K562 (cell line): Measurements from ENCODE around the gene CPLANE2. TPM values are rescaled to one million over a fixed set of nuclear protein-coding genes. Genes with fewer than 3 reads are reported as not detected.

ENCODE experiments used
- BHLHE40 ChIP-seq: IDR thresholded peaks from 2 replicates; pipeline ENCODE4 v1.6.1; 2011; ENCODE audit warnings: low read length, improper control_type of control experiment
- DNMT1 ChIP-seq: fragments of 450-650 bp; IDR thresholded peaks from 2 replicates; pipeline ENCODE4 v1.6.1; 2016; ENCODE audit warnings: antibody characterized with exemption, mild to moderate bottlenecking
- EHMT2 ChIP-seq: fragments of 450-650 bp; IDR thresholded peaks from 2 replicates; pipeline ENCODE4 v1.6.1; 2018; ENCODE audit warnings: antibody characterized with exemption
- EP400 ChIP-seq: fragments of 450-650 bp; IDR thresholded peaks from 2 replicates; pipeline ENCODE4 v1.6.1; 2017; ENCODE audit warnings: antibody characterized with exemption, mild to moderate bottlenecking, moderate library complexity
- GABPB1 ChIP-seq: sonication (generic); formaldehyde crosslinking; IDR thresholded peaks from 2 replicates; pipeline ENCODE4 v1.8.0; 2022; ENCODE audit warnings: mild to moderate bottlenecking, missing genetic modification reagents
- HDAC6 ChIP-seq: IDR thresholded peaks from 2 replicates; pipeline ENCODE4 v1.6.1; 2012; ENCODE audit warnings: low read depth, mild to moderate bottlenecking, control low read depth, inconsistent platforms, low read length, moderate library complexity
- HDAC8 ChIP-seq: fragments of 450-650 bp; IDR thresholded peaks from 2 replicates; pipeline ENCODE4 v1.6.1; 2016; ENCODE audit warnings: mild to moderate bottlenecking, missing genetic modification characterization, moderate library complexity, missing compliant biosample characterization
- HDGF ChIP-seq: fragments of 450-650 bp; IDR thresholded peaks from 2 replicates; pipeline ENCODE4 v1.6.1; 2016
- KDM1A ChIP-seq, 2 experiments: fragments of 450-650 bp; IDR thresholded peaks; 2 replicates each; pipeline ENCODE4 v1.6.1; 2016; ENCODE audit warnings: mild to moderate bottlenecking in 2 of 2
- MLX ChIP-seq, 2 experiments: fragments of 450-650 bp in 1 of 2; sonication (generic) in 1 of 2; formaldehyde crosslinking; conservative IDR thresholded peaks; 2 replicates each; pipeline versions ENCODE4 v1.4.0 to v1.8.1; 2020 to 2022; ENCODE audit warnings: mild to moderate bottlenecking in 1 of 2, missing genetic modification reagents in 1 of 2
- NCOA6 ChIP-seq: fragments of 450-650 bp; IDR thresholded peaks from 2 replicates; pipeline ENCODE4 v1.6.1; 2017; ENCODE audit warnings: mild to moderate bottlenecking
- NFE2L1 ChIP-seq: fragments of 450-650 bp; IDR thresholded peaks from 2 replicates; pipeline ENCODE4 v1.6.1; 2016; ENCODE audit warnings: missing genetic modification characterization, low read depth, mild to moderate bottlenecking, missing compliant biosample characterization, moderate library complexity, borderline replicate concordance
- PHB ChIP-seq: fragments of 250-450 bp; sonication (Bioruptor Pico); IDR thresholded peaks from 2 replicates; pipeline ENCODE4 v1.5.0; 2021
- PPARD ChIP-seq: fragments of 250-450 bp; sonication (Bioruptor Pico); IDR thresholded peaks from 2 replicates; pipeline ENCODE4 v1.8.0; 2022; ENCODE audit warnings: inconsistent platforms, mild to moderate bottlenecking, moderate library complexity
- RHOXF2B ChIP-seq: fragments of 250-450 bp; sonication (Bioruptor Pico); conservative IDR thresholded peaks from 2 replicates; pipeline ENCODE4 v1.5.1; 2021
- SREBF1 ChIP-seq: fragments of 150-350 bp; IDR thresholded peaks from 2 replicates; pipeline ENCODE4 v1.6.1; 2014; ENCODE audit warnings: antibody characterized with exemption, low read depth, low read length, borderline replicate concordance
- U2AF1 ChIP-seq: fragments of 200-400 bp; formaldehyde crosslinking; optimal IDR thresholded peaks from 2 replicates; pipeline ENCODE3; 2017; ENCODE audit warnings: mild to moderate bottlenecking, low read depth, low read length, moderate library complexity
- YBX1 ChIP-seq: fragments of 450-650 bp; IDR thresholded peaks from 2 replicates; pipeline ENCODE4 v1.7.1; 2016; ENCODE audit warnings: mild to moderate bottlenecking
- ZNF253 ChIP-seq: fragments of 250-450 bp; sonication (Bioruptor Pico); conservative IDR thresholded peaks from 2 replicates; pipeline ENCODE4 v1.6.1; 2021; ENCODE audit warnings: mild to moderate bottlenecking
- ZNF57 ChIP-seq: fragments of 450-650 bp; formaldehyde crosslinking; IDR thresholded peaks from 2 replicates; pipeline ENCODE4 v1.4.0; 2020; ENCODE audit warnings: mild to moderate bottlenecking, moderate library complexity
- ZNF707 ChIP-seq: fragments of 250-450 bp; sonication (Bioruptor Pico); conservative IDR thresholded peaks from 2 replicates; pipeline ENCODE4 v1.8.0; 2022; ENCODE audit warnings: inconsistent platforms, mild to moderate bottlenecking, moderate library complexity
- polyA plus RNA-seq, 8 experiments: library from polyadenylated mRNA; depleted of rRNA in 4 of 8; stranded (reverse) in 5 of 8; unstranded in 3 of 8; fragments of >200 nt; fragmentation: Nextera tagmentation in 2 of 8; fragmentation: Illumina TruSeq in 1 of 8; extraction: Ambion mirVana in 2 of 8; extraction: Trizol in 1 of 8; gene quantifications; 2 replicates each; pipeline versions ENCODE4 v1.2.1 to v1.2.3, GENCODE V29; 2011 to 2014; ENCODE audit warnings: inconsistent platforms in 1 of 8, missing spikeins in 1 of 8
- total RNA-seq, 7 experiments: library from RNA; depleted of rRNA in 6 of 7; stranded (reverse); fragments of >200 nt in 6 of 7; fragmentation: Illumina TruSeq in 2 of 7; extraction: Trizol in 2 of 7; gene quantifications; 2 replicates each; pipeline versions ENCODE4 v1.2.1 to v1.2.3, GENCODE V29; 2011 to 2021; ENCODE audit warnings: low replicate concordance in 1 of 7
- TF ChIP-seq, protein P1 (sequence below): fragments of 250-450 bp; sonication (Bioruptor Pico); IDR thresholded peaks from 2 replicates; pipeline ENCODE4 v1.4.0; 2020; ENCODE audit warnings: mild to moderate bottlenecking, moderate library complexity
- TF ChIP-seq, protein P2 (sequence below), 2 experiments: fragments of 450-650 bp; IDR thresholded peaks; 2 replicates each; pipeline ENCODE4 v1.6.1; 2016
- TF ChIP-seq, protein P3 (sequence below): fragments of 250-450 bp; sonication (Bioruptor Pico); IDR thresholded peaks from 2 replicates; pipeline ENCODE4 v1.5.0; 2021

Gene CPLANE2
- total and polyA plus RNA-seq, 9 of the 15 experiments (the other 6 are each of a cell fraction or from before 2014, with no cell fraction given) = 0.17 to 20.9 (median 8.1) TPM

GRCh38 chr1:16236511-16237342, at the start of gene CPLANE2 (continued):
- TF ChIP-seq PPARD (CRISPR knock-in tag) = no peak
- TF ChIP-seq RHOXF2B (CRISPR knock-in tag) = no peak
- TF ChIP-seq BHLHE40 = peak; percentile 95
- no peak for TF ChIP-seq DNMT1
- TF ChIP-seq HDAC6 = no peak
- TF ChIP-seq NCOA6 = no peak
- TF ChIP-seq MLX (CRISPR knock-in tag; conservative IDR thresholded peaks at IDR 0.05) = no peak
- TF ChIP-seq ZNF57 = no peak
- no peak for TF ChIP-seq KDM1A (IDR thresholded peaks at IDR 0.05)
- TF ChIP-seq PHB (CRISPR knock-in tag) = peak; percentile 72; the same call in 1 of the 2 replicates
- TF ChIP-seq, protein P1, sequence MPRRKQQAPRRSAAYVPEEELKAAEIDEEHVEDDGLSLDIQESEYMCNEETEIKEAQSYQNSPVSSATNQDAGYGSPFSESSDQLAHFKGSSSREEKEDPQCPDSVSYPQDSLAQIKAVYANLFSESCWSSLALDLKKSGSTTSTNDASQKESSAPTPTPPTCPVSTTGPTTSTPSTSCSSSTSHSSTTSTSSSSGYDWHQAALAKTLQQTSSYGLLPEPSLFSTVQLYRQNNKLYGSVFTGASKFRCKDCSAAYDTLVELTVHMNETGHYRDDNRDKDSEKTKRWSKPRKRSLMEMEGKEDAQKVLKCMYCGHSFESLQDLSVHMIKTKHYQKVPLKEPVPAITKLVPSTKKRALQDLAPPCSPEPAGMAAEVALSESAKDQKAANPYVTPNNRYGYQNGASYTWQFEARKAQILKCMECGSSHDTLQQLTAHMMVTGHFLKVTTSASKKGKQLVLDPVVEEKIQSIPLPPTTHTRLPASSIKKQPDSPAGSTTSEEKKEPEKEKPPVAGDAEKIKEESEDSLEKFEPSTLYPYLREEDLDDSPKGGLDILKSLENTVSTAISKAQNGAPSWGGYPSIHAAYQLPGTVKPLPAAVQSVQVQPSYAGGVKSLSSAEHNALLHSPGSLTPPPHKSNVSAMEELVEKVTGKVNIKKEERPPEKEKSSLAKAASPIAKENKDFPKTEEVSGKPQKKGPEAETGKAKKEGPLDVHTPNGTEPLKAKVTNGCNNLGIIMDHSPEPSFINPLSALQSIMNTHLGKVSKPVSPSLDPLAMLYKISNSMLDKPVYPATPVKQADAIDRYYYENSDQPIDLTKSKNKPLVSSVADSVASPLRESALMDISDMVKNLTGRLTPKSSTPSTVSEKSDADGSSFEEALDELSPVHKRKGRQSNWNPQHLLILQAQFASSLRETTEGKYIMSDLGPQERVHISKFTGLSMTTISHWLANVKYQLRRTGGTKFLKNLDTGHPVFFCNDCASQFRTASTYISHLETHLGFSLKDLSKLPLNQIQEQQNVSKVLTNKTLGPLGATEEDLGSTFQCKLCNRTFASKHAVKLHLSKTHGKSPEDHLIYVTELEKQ (CRISPR knock-in tag) = no peak
- no peak for TF ChIP-seq SREBF1
- TF ChIP-seq GABPB1 (CRISPR knock-in tag) = peak; percentile 82
- no peak for TF ChIP-seq YBX1
- TF ChIP-seq, protein P2, sequence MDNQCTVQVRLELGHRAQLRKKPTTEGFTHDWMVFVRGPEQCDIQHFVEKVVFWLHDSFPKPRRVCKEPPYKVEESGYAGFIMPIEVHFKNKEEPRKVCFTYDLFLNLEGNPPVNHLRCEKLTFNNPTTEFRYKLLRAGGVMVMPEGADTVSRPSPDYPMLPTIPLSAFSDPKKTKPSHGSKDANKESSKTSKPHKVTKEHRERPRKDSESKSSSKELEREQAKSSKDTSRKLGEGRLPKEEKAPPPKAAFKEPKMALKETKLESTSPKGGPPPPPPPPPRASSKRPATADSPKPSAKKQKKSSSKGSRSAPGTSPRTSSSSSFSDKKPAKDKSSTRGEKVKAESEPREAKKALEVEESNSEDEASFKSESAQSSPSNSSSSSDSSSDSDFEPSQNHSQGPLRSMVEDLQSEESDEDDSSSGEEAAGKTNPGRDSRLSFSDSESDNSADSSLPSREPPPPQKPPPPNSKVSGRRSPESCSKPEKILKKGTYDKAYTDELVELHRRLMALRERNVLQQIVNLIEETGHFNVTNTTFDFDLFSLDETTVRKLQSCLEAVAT (IDR thresholded peaks at IDR 0.05) = no peak; a peak in 1 of 4 replicates
- peak; percentile 67; the same call in 1 of the 2 replicates for TF ChIP-seq EP400
- TF ChIP-seq ZNF253 (CRISPR knock-in tag) = no peak
- TF ChIP-seq ZNF707 (CRISPR knock-in tag) = peak; percentile 17; the same call in 1 of the 2 replicates
- TF ChIP-seq EHMT2 = no peak
- TF ChIP-seq, protein P3, sequence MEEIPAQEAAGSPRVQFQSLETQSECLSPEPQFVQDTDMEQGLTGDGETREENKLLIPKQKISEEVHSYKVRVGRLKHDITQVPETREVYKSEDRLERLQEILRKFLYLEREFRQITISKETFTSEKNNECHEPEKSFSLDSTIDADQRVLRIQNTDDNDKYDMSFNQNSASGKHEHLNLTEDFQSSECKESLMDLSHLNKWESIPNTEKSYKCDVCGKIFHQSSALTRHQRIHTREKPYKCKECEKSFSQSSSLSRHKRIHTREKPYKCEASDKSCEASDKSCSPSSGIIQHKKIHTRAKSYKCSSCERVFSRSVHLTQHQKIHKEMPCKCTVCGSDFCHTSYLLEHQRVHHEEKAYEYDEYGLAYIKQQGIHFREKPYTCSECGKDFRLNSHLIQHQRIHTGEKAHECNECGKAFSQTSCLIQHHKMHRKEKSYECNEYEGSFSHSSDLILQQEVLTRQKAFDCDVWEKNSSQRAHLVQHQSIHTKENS (CRISPR knock-in tag) = no peak
- TF ChIP-seq U2AF1 = no peak
- TF ChIP-seq HDAC8 (tag) = no peak
- no peak for TF ChIP-seq HDGF
- no peak for TF ChIP-seq NFE2L1
